Subcutaneous adipose tissue (tissue), 4 donors: ENCODE results near the gene PDE6C. TPM values are rescaled to one million over a fixed set of nuclear protein-coding genes. Genes with fewer than 3 reads are reported as not detected.

Experiments
- total RNA-seq, 4 donors: library from RNA; depleted of rRNA; stranded (reverse); fragments of >200 nt; gene quantifications; one replicate each; pipeline ENCODE4 v1.1.0, GENCODE V29; 2016
- TF ChIP-seq, protein P1 (sequence below): fragments of 450-650 bp; IDR thresholded peaks from one replicate; pipeline ENCODE4 v1.5.1; 2016; ENCODE audit warnings: low read depth, mild to moderate bottlenecking, control low read depth, antibody characterized with exemption, moderate library complexity

The PDE6C gene
- total RNA-seq, 4 donors from 2014 or later: not detected

DNA sequence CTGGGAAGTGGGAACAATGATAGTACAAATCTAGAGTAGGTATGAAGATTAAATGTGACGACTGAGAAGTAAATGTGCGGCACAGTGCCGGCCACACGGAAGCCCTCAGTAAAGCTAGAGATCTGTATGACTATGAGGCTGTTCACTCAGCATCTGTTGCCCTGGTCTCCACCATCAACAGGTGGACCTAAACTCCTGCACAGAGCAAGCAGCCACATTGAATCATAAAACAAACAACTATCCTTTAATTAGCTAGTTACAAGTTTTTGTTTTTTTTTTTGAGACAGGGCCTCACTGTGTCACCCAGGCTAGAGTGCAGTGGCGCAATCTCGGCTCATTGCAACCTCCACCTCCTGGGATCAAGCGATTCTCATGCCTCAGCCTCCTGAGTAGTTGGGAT lies 27.9 kb upstream of the PDE6C start:
- TF ChIP-seq, protein P1, sequence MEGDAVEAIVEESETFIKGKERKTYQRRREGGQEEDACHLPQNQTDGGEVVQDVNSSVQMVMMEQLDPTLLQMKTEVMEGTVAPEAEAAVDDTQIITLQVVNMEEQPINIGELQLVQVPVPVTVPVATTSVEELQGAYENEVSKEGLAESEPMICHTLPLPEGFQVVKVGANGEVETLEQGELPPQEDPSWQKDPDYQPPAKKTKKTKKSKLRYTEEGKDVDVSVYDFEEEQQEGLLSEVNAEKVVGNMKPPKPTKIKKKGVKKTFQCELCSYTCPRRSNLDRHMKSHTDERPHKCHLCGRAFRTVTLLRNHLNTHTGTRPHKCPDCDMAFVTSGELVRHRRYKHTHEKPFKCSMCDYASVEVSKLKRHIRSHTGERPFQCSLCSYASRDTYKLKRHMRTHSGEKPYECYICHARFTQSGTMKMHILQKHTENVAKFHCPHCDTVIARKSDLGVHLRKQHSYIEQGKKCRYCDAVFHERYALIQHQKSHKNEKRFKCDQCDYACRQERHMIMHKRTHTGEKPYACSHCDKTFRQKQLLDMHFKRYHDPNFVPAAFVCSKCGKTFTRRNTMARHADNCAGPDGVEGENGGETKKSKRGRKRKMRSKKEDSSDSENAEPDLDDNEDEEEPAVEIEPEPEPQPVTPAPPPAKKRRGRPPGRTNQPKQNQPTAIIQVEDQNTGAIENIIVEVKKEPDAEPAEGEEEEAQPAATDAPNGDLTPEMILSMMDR: no peak

DNA sequence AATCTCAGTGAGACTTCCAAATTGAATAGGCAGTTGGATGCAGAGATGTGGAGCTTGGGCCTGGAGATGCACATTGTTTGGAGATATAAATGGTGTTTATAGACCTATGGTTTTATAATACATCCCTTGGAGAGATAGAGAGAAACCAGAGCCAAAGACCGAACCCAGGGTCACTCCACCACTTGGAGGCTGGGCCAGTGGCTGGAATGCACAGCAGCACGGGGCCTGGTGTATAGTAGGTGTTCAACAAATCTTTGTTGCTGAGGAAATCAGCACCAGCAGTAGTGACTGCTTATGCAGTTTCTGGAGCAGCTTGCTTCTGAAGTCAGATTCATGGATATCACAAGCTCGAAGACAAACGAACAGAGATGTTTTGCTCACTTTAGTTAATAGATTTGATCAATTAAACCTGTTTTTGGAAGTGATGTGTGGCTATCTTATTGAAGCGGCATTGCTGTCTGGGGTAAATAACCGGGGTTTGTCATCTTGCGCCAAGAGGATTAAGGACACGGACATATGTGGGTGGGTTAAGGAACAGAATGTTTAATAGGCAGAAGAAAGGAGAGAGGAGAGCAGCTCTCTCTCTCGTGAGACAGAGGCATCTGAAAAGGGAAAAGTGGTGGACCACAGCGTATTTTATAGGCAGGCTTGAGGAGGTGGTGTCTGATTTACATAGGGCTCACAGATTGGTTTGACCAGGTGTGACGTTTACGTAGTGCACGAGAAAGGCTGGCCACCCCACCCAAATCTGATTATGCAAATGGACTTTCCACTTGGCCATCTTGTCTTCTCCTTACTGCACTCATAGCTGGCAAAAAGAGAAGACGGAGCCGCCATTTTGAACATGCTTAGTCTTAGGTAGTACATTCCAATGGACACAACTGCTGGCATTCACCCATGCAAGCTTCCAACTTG lies 22.4 kb upstream of the PDE6C start:
- TF ChIP-seq, protein P1: no peak

DNA sequence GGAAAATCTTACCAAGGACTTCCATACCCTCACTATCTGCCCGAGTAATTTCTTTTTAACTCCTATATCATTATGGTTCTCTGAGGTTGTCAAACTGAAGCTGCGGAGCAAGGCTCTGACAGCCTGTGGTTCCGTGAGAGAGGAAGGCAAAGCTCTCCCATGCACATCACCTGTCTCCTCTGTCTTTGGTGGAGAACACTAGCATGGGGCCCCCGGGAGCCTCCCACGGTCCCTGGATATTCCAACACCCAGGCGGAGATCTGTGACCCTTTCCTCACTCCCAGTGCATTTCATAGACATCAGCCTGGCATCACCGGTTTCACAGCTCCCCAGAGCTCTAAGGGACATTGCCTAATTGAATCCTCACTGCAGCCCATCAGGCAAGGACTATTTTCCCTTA lies 21.7 kb upstream of the PDE6C start:
- TF ChIP-seq, protein P1: no peak

DNA sequence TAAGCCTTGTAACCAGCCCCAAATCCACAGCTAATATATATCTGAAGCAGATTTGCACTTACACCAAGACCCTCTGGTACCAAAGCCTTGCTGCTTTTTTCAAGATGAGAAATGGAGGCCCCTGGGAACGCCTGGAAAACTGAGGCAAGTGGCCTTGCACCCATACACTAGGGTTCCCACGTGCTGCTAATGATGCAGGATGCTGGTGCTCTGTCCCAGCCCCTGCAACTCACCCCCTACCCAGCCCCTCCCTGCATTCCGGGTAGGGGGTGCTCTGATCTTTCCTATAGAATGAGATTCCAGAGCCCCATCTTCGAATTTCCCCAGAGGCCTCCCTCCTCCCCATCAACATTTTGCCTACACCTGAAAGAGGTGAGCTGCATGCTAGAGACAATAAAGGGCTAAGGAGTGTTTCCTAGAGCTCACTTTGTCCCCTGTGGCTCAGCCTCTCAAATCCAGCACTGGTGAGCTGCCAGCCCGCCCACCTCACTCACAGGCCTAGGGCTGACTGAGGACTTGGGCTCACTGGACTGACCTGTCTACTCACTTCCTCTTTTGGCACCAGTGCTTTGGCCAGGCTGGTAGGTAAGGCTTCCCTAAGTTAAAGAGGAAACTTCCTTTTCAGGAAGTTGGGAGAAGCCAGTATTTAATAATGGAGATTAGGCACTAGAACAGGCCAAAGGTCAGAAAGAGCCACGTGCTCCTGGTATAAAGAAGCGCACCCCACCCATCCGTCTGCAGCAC lies 21.1 kb upstream of the PDE6C start:
- TF ChIP-seq, protein P1: no peak

DNA sequence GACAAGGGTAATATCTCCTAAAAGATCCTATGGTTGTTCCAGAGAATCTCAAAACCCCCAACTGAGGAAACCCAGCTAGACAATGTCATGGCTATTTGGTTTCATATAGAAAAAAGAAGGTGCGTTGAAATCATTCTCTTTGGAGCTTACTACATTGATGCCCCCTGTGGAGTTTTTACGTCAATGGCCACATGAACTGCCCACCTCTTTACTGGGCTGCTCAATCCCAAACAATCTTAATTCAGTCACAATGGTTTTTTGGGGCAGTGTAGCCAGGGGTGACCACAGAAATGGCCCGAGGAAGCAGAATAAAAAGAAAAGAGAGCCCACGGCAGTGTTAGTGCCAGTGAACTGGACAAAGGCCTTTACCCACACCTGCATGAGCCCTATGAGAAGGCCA lies 19.1 kb upstream of the PDE6C start:
- TF ChIP-seq, protein P1: no peak

DNA sequence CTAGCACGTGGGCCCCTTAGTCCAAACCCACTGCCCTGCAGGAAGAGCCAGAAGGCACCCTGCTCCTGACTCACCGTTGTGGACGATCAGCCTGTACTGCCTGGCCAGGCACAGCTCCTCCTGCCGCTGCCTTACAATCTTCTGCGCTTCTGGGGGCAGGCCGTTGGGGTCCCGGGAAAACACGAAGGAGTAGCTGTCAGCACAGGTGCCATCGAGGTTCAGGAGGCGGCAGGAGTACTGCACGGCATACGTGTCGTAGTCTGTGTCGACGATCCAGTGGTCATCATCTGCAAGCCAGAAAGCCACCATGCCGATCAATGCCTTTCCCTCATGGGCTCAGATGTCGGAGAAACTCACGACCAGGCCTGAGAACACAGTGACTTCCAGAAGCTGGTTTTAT lies 18.6 kb upstream of the PDE6C start:
- TF ChIP-seq, protein P1: no peak

DNA sequence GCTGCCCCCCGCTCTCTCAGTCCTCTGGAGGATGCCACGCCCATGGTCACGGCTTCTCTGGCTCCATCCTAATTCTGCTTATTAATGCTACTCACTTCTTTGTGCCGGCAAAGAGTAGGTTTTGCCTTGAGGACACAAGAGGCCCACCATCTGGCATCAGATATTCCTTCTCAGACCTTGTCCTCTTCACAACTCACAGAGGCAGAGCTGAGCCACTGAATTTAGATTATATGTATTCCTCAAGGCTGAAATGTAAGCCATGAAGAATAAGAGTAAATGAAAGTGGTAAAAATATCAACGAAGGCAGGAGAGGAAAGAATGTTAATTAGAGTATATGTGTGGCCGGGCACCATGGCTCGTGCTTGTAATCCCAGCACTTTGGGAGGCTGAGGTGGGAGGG lies 17.8 kb upstream of the PDE6C start:
- TF ChIP-seq, protein P1: no peak
